IMR-90 (cell line): ENCODE data around the gene IRF2BP2. TPM values are rescaled to one million over a fixed set of nuclear protein-coding genes. Genes with fewer than 3 reads are reported as not detected.

Experiments used
- ATAC-seq: fragments of 200-7000 bp; cut with Tn5 transposase; 2 replicates; pipeline ENCODE4 v1.9.1; 2020; ENCODE audit warnings: low read depth, mild to moderate bottlenecking, moderate library complexity
- BruUV-seq: library from RNA; stranded (reverse); fragments of 400-500 nt; replicated peaks from 2 replicates; lab custom pipeline; 2021; lab: Mats Ljungman, UMichigan
- CTCF ChIA-PET: fragments of 300-600 bp; formaldehyde crosslinking; extraction: SDS; loops from one replicate; lab custom pipeline; 2021; ENCODE audit warnings: antibody characterized with exemption; lab: Yijun Ruan, JAX
- POLR2A ChIA-PET: fragments of 300-600 bp; sonication (Branson Sonifier 250); formaldehyde crosslinking; loops from one replicate; lab custom pipeline; 2022; ENCODE audit warnings: antibody characterized with exemption; ENCODE audit not compliant: unreplicated experiment; lab: Charles Lee
- DNase-seq: peaks from one replicate; pipeline ENCODE4 v3.0.0; 2013
- H2AFZ ChIP-seq: replicated peaks from 2 replicates; pipeline ENCODE3; 2013; ENCODE audit warnings: low read length, mild to moderate bottlenecking; ENCODE audit not compliant: poor library complexity
- H2AK5ac ChIP-seq: 2 replicates; pipeline ENCODE4 v1.6.1; 2013; ENCODE audit warnings: low read depth, low read length, inconsistent platforms
- H2AK9ac ChIP-seq: replicated peaks from 2 replicates; pipeline ENCODE3; 2013; ENCODE audit warnings: mild to moderate bottlenecking, low read depth, low read length, moderate library complexity; ENCODE audit not compliant: poor library complexity
- H2BK120ac ChIP-seq: 2 replicates; pipeline ENCODE4 v1.6.1; 2013; ENCODE audit warnings: low read depth, low read length, inconsistent platforms
- H2BK15ac ChIP-seq: 3 replicates; pipeline ENCODE4 v1.6.1; 2013; ENCODE audit warnings: low read depth, low read length, inconsistent platforms
- H2BK20ac ChIP-seq: 2 replicates; pipeline ENCODE4 v1.6.1; 2013; ENCODE audit warnings: low read depth, mild to moderate bottlenecking, inconsistent platforms, low read length, moderate library complexity
- H2BK5ac ChIP-seq: 2 replicates; pipeline ENCODE4 v1.6.1; 2013; ENCODE audit warnings: mild to moderate bottlenecking, low read depth, low read length, inconsistent platforms; ENCODE audit not compliant: poor library complexity, severe bottlenecking
- H3K14ac ChIP-seq: replicated peaks from 2 replicates; pipeline ENCODE4 v1.6.1; 2013; ENCODE audit warnings: low read depth, low read length, inconsistent platforms
- H3K18ac ChIP-seq: 2 replicates; pipeline ENCODE4 v1.6.1; 2013; ENCODE audit warnings: low read depth, low read length, control low read depth
- H3K23ac ChIP-seq: 2 replicates; pipeline ENCODE4 v1.6.1; 2013; ENCODE audit warnings: low read depth, low read length, inconsistent platforms
- H3K27ac ChIP-seq: 2 replicates; pipeline ENCODE4 v1.5.1; 2013; ENCODE audit warnings: mild to moderate bottlenecking, control low read depth, low read length; ENCODE audit not compliant: insufficient read depth
- H3K27me3 ChIP-seq: 2 replicates; pipeline ENCODE4 v1.6.1; 2013; ENCODE audit warnings: low read length; ENCODE audit not compliant: control insufficient read depth, insufficient read depth
- H3K36me3 ChIP-seq: 2 replicates; pipeline ENCODE4 v1.6.1; 2013; ENCODE audit warnings: low read length, mixed read lengths; ENCODE audit not compliant: control insufficient read depth, insufficient read depth
- H3K4ac ChIP-seq: 2 replicates; pipeline ENCODE4 v1.6.1; 2013; ENCODE audit warnings: low read depth, low read length, inconsistent platforms
- H3K4me1 ChIP-seq: 2 replicates; pipeline ENCODE4 v1.6.1; 2013; ENCODE audit warnings: low read length, mixed read lengths; ENCODE audit not compliant: control insufficient read depth, insufficient read depth
- H3K4me2 ChIP-seq: 2 replicates; pipeline ENCODE4 v1.6.1; 2013; ENCODE audit warnings: low read depth, mild to moderate bottlenecking, control low read depth, low read length, moderate library complexity
- H3K4me3 ChIP-seq: 2 replicates; pipeline ENCODE4 v1.5.1; 2013; ENCODE audit warnings: low read depth, mild to moderate bottlenecking, control low read depth, low read length, moderate library complexity; ENCODE audit not compliant: insufficient read depth
- H3K56ac ChIP-seq: 2 replicates; pipeline ENCODE4 v1.6.1; 2013; ENCODE audit warnings: low read length, inconsistent platforms; ENCODE audit not compliant: insufficient read depth; ENCODE audit errors: extremely low read depth
- H3K79me1 ChIP-seq, 2 experiments: 2 replicates each; pipeline ENCODE4 v1.6.1; 2013; ENCODE audit warnings: low read length in 2 of 2, inconsistent platforms in 1 of 2, low read depth in 1 of 2
- H3K9ac ChIP-seq: 2 replicates; pipeline ENCODE4 v1.6.1; 2013; ENCODE audit warnings: low read depth, low read length, control low read depth
- H3K9me1 ChIP-seq: 2 replicates; pipeline ENCODE4 v1.6.1; 2013; ENCODE audit warnings: low read length, inconsistent platforms; ENCODE audit not compliant: insufficient read depth
- H3K9me3 ChIP-seq: 2 replicates; pipeline ENCODE4 v1.6.1; 2013; ENCODE audit warnings: low read length; ENCODE audit not compliant: control insufficient read depth, insufficient read depth
- H4K20me1 ChIP-seq: 2 replicates; pipeline ENCODE4 v1.6.1; 2013; ENCODE audit warnings: low read length, inconsistent platforms; ENCODE audit not compliant: insufficient read depth
- H4K5ac ChIP-seq: 2 replicates; pipeline ENCODE4 v1.6.1; 2013; ENCODE audit warnings: mild to moderate bottlenecking, low read depth, low read length, control low read depth
- H4K8ac ChIP-seq, 2 experiments: 2 replicates each; pipeline ENCODE4 v1.6.1; 2013; ENCODE audit warnings: low read depth in 2 of 2, low read length in 2 of 2, control low read depth in 1 of 2, inconsistent platforms in 1 of 2
- H4K91ac ChIP-seq: 2 replicates; pipeline ENCODE4 v1.6.1; 2013; ENCODE audit warnings: low read depth, low read length, inconsistent platforms; ENCODE audit not compliant: insufficient read depth
- BHLHE40 ChIP-seq: fragments of 150-350 bp; IDR thresholded peaks from 2 replicates; pipeline ENCODE4 v1.6.1; 2016; ENCODE audit warnings: mild to moderate bottlenecking, low read depth, low read length
- CEBPB ChIP-seq: IDR thresholded peaks from 2 replicates; pipeline ENCODE4 v1.6.1; 2012; ENCODE audit warnings: low read depth, low read length, improper control_type of control experiment
- CTCF ChIP-seq: conservative IDR thresholded peaks from 2 replicates; pipeline ENCODE4 v1.5.1; 2012; ENCODE audit warnings: mild to moderate bottlenecking, low read depth, low read length, improper control_type of control experiment
- ELK1 ChIP-seq: fragments of 150-350 bp; IDR thresholded peaks from 2 replicates; pipeline ENCODE4 v1.6.1; 2016; ENCODE audit warnings: low read depth, mild to moderate bottlenecking, low read length, moderate library complexity, borderline replicate concordance
- MAFK ChIP-seq: IDR thresholded peaks from 2 replicates; pipeline ENCODE4 v1.6.1; 2012; ENCODE audit warnings: low read depth, low read length, improper control_type of control experiment
- MAZ ChIP-seq: IDR thresholded peaks from 2 replicates; pipeline ENCODE4 v1.6.1; 2012; ENCODE audit warnings: low read depth, mild to moderate bottlenecking, low read length, improper control_type of control experiment, moderate library complexity, borderline replicate concordance
- MXI1 ChIP-seq: IDR thresholded peaks from 2 replicates; pipeline ENCODE4 v1.6.1; 2012; ENCODE audit warnings: low read depth, mild to moderate bottlenecking, low read length, moderate library complexity, borderline replicate concordance
- NFE2L2 ChIP-seq: fragments of 150-350 bp; IDR thresholded peaks from 2 replicates; pipeline ENCODE4 v1.6.1; 2016; ENCODE audit warnings: low read depth, mild to moderate bottlenecking, low read length
- POLR2A ChIP-seq: IDR thresholded peaks from 2 replicates; pipeline ENCODE4 v1.6.1; 2012; ENCODE audit warnings: mild to moderate bottlenecking, low read depth, low read length
- RAD21 ChIP-seq: IDR thresholded peaks from 2 replicates; pipeline ENCODE4 v1.6.1; 2012; ENCODE audit warnings: low read length, improper control_type of control experiment
- RCOR1 ChIP-seq: IDR thresholded peaks from 2 replicates; pipeline ENCODE4 v1.6.1; 2012; ENCODE audit warnings: mild to moderate bottlenecking, low read length, improper control_type of control experiment; ENCODE audit not compliant: insufficient replicate concordance
- SMC3 ChIP-seq: fragments of 150-350 bp; IDR thresholded peaks from 2 replicates; pipeline ENCODE4 v1.6.1; 2016; ENCODE audit warnings: low read depth, mild to moderate bottlenecking, antibody characterized with exemption, low read length, moderate library complexity
- USF2 ChIP-seq: fragments of 150-350 bp; IDR thresholded peaks from 2 replicates; pipeline ENCODE4 v1.6.1; 2017; ENCODE audit warnings: mild to moderate bottlenecking, antibody characterized with exemption, low read length, low read depth
- WGBS, 2 experiments: methylation state at CpG; one replicate each; pipeline versions ENCODE4 v1.1.5 to v1.1.7; 2013; ENCODE audit warnings: missing lambda C conversion rate in 2 of 2; ENCODE audit not compliant: insufficient read length in 1 of 2; ENCODE audit errors: extremely low coverage in 2 of 2; 5-methylcytosine and 5-hydroxymethylcytosine counted together
- dilution Hi-C: fragments of 300-500 bp; cut with HindIII; formaldehyde crosslinking; loops from one replicate; pipeline ENCODE4 v1.14.3; 2018; ENCODE audit warnings: low sequenced_read_pairs; ENCODE audit not compliant: unreplicated experiment
- in situ Hi-C: fragments of 300-500 bp; cut with MboI; formaldehyde crosslinking; loops from 3 replicates; pipeline ENCODE4 v1.14.3; 2019; ENCODE audit warnings: low sequenced_read_pairs, inconsistent platforms, mixed read lengths
- intact Hi-C: fragments of 100-400 bp; cut with micrococcal nuclease; formaldehyde crosslinking; loops from 2 replicates; pipeline ENCODE4 v1.10.0; 2022
- polyA plus RNA-seq, 3 experiments: library from polyadenylated mRNA; depleted of rRNA; stranded (reverse); fragments of >200 nt; gene quantifications; 2 replicates each; pipeline ENCODE4 v1.2.3, GENCODE V29; 2012; ENCODE audit warnings: low replicate concordance in 1 of 3
- total RNA-seq: library from RNA; depleted of rRNA; stranded (reverse); fragments of >200 nt; gene quantifications from 2 replicates; pipeline ENCODE4 v1.2.3, GENCODE V29; 2012

Gene IRF2BP2
- total and polyA plus RNA-seq, 2 of the 4 experiments (the other 2 are of a cell fraction), result 47.0 to 66.6 TPM

- Histone ChIP-seq H4K5ac (no peak overlapping the region), H3K4me3 (no peak overlapping the region), H3K4me2 (no peak overlapping the region), H2AK9ac (no peak overlapping the region), H2BK15ac (no peak overlapping the region), H3K36me3 (no peaks in the 10 kb centered on the region), H3K79me1 (no peaks in the 10 kb centered on the region), H3K27ac (no peak overlapping the region), H3K18ac (no peak overlapping the region), H2BK20ac (no peak overlapping the region), H3K4me1 (peaks cover 5% of the 10 kb centered on the region; the same call in 1 of the 2 replicates), H3K23ac (no peak overlapping the region), H2AFZ (no peak overlapping the region), H2BK120ac (no peak overlapping the region), H3K4ac (no peak overlapping the region), H4K8ac (no peak overlapping the region), H3K56ac (no peak overlapping the region), H2BK5ac (no peak overlapping the region), H3K27me3 (no peaks in the 10 kb centered on the region), H2AK5ac (no peak overlapping the region), H3K9ac (no peak overlapping the region), H3K9me1 (peaks cover 4% of the 10 kb centered on the region; the same call in 1 of the 2 replicates), H3K14ac (no peak overlapping the region), H4K20me1 (no peaks in the 10 kb centered on the region), H4K91ac (no peak overlapping the region), H3K9me3 (no peaks in the 10 kb centered on the region)
- intact Hi-C loops, result no loop called here
- ATAC-seq, result no peak
- TF ChIP-seq ELK1 (no peak), NFE2L2 (no peak), CTCF (no peak), BHLHE40 (no peak), CEBPB (no peak), MAZ (no peak), MXI1 (no peak), MAFK (no peak), RAD21 (no peak), POLR2A (no peak), SMC3 (no peak), USF2 (no peak), RCOR1 (no peak)
- in situ Hi-C loops, result no loop called here
- DNase-seq, result no peak
- dilution Hi-C loops, result no loop called here
- 84% methylated on average over 5 of the region's 14 CpGs; no CpG with 5 or more reads in 1 of the 2 experiments for WGBS, 2 experiments
- ChIA-PET CTCF (no interaction called here), POLR2A (no interaction called here)
- no TSS peak for BruUV-seq
Measured at GRCh38 chr1:234559902-234560676, 49.9 kb downstream of the IRF2BP2 start.
